K562 (cell line): ENCODE results near the gene RXRB. TPM values are rescaled to one million over a fixed set of nuclear protein-coding genes. Genes with fewer than 3 reads are reported as not detected.
A peak's percentile ranks its signal among the peaks of the same experiment; 100 is the strongest.

ENCODE experiments used
- ATAC-seq: fragments of 200-7000 bp; cut with Tn5 transposase; 3 replicates; pipeline ENCODE4 v1.9.1; 2020; ENCODE audit warnings: moderate library complexity
- BruUV-seq: library from RNA; stranded (reverse); fragments of 400-500 nt; replicated peaks from 2 replicates; lab custom pipeline; 2021; lab: Mats Ljungman, UMichigan
- CTCF ChIA-PET: fragments of 300-600 bp; formaldehyde crosslinking; extraction: SDS; loops from one replicate; lab custom pipeline; 2021; ENCODE audit warnings: low intra/inter-chr PET ratio; lab: Yijun Ruan, JAX
- POLR2A ChIA-PET: fragments of 300-600, 350-650 bp; sonication (Branson Sonifier 250); formaldehyde crosslinking; extraction: SDS; loops from one replicate; lab custom pipeline; 2021; ENCODE audit warnings: antibody characterized with exemption, inconsistent platforms; lab: Yijun Ruan, JAX
- DNase-seq, 4 experiments: peaks; one replicate each; pipeline versions ENCODE4 v3.0.0 to v3.0.0-alpha.2; 2011 to 2018; ENCODE audit warnings: low spot score in 3 of 4, mixed read lengths in 3 of 4; ENCODE audit errors: extremely low read depth in 1 of 4
- FAIRE-seq: peaks from 2 replicates; lab custom pipeline; 2011; peaks lifted over from hg19 to GRCh38; lab: Jason Lieb, UNC
- H2AFZ ChIP-seq: 2 replicates; pipeline ENCODE4 v1.6.0; 2011; ENCODE audit warnings: low read depth, low read length, control low read depth, inconsistent platforms
- H3K27ac ChIP-seq: fragments of 200-600 bp; 3 replicates; pipeline ENCODE4 v1.8.0; 2011; ENCODE audit warnings: low read depth, mild to moderate bottlenecking, control low read depth, inconsistent platforms, low read length, moderate library complexity, mixed read lengths; ENCODE audit errors: extremely low read depth
- H3K27me3 ChIP-seq, 2 experiments: fragments of 300-600 bp in 1 of 2; 2 replicates in 1 of 2; 3 replicates in 1 of 2; pipeline versions ENCODE4 v1.6.0 to v1.8.0; 2011; ENCODE audit warnings: inconsistent platforms in 2 of 2, low read length in 2 of 2, mild to moderate bottlenecking in 1 of 2, mixed read lengths in 1 of 2, moderate library complexity in 1 of 2; ENCODE audit not compliant: control insufficient read depth in 2 of 2, insufficient read depth in 2 of 2
- H3K36me3 ChIP-seq: fragments of 300-600 bp; 3 replicates; pipeline ENCODE4 v1.8.0; 2011; ENCODE audit warnings: mild to moderate bottlenecking, low read length, inconsistent platforms; ENCODE audit not compliant: control insufficient read depth, insufficient read depth
- H3K4me1 ChIP-seq, 2 experiments: fragments of 200-600 bp in 1 of 2; replicated peaks in 1 of 2; 2 replicates in 1 of 2; 3 replicates in 1 of 2; pipeline versions ENCODE4 v1.5.1 to v1.8.0; 2011; ENCODE audit warnings: inconsistent platforms in 2 of 2, low read length in 2 of 2, mild to moderate bottlenecking in 1 of 2, mixed read lengths in 1 of 2, moderate library complexity in 1 of 2; ENCODE audit not compliant: control insufficient read depth in 2 of 2, insufficient read depth in 2 of 2
- H3K4me2 ChIP-seq: 2 replicates; pipeline ENCODE4 v1.6.1; 2011; ENCODE audit warnings: low read length, control low read depth, inconsistent platforms, mixed read lengths; ENCODE audit not compliant: insufficient read depth
- H3K4me3 ChIP-seq: fragments of 200-600 bp; sonication (generic), shearing (Covaris generic); 2 replicates; pipeline ENCODE4 v1.5.1; 2016; ENCODE audit warnings: control low read depth, inconsistent platforms
- H3K79me2 ChIP-seq: fragments of 200-600 bp; 3 replicates; pipeline ENCODE4 v1.8.0; 2011; ENCODE audit warnings: low read length, inconsistent platforms; ENCODE audit not compliant: control insufficient read depth, insufficient read depth
- H3K9ac ChIP-seq, 2 experiments: 2 replicates each; pipeline versions ENCODE4 v1.6.0 to v1.6.1; 2011; ENCODE audit warnings: low read depth in 2 of 2, low read length in 2 of 2, control low read depth in 1 of 2, inconsistent platforms in 1 of 2, mild to moderate bottlenecking in 1 of 2, mixed read lengths in 1 of 2; ENCODE audit not compliant: insufficient read depth in 1 of 2
- H3K9me1 ChIP-seq: one replicate; pipeline ENCODE4 v1.6.0; 2011; ENCODE audit warnings: inconsistent platforms, mild to moderate bottlenecking, low read length, moderate library complexity; ENCODE audit not compliant: control insufficient read depth, insufficient read depth
- H3K9me3 ChIP-seq: replicated peaks from 2 replicates; pipeline ENCODE4 v1.5.1; 2011; ENCODE audit warnings: low read depth, low read length, inconsistent platforms; ENCODE audit not compliant: control insufficient read depth, insufficient read depth
- H4K20me1 ChIP-seq: replicated peaks from 2 replicates; pipeline ENCODE4 v1.6.1; 2011; ENCODE audit warnings: low read length, inconsistent platforms, mixed read lengths; ENCODE audit not compliant: control insufficient read depth, insufficient read depth
- ELF2 ChIP-seq: fragments of 250-450 bp; sonication (Bioruptor Pico); IDR thresholded peaks from 2 replicates; pipeline ENCODE4 v1.5.0; 2021; ENCODE audit warnings: mild to moderate bottlenecking
- ESRRB ChIP-seq: fragments of 250-450 bp; sonication (Bioruptor Pico); IDR thresholded peaks from 2 replicates; pipeline ENCODE4 v1.5.0; 2020; ENCODE audit warnings: mild to moderate bottlenecking, moderate library complexity, borderline replicate concordance
- GATAD2A ChIP-seq: fragments of 450-650 bp; IDR thresholded peaks from 2 replicates; pipeline ENCODE4 v1.6.1; 2017
- LEF1 ChIP-seq: fragments of 450-650 bp; IDR thresholded peaks from 2 replicates; pipeline ENCODE4 v1.6.1; 2016; ENCODE audit warnings: mild to moderate bottlenecking
- MCM2 ChIP-seq: fragments of 450-650 bp; IDR thresholded peaks from 2 replicates; pipeline ENCODE4 v1.6.1; 2017; ENCODE audit warnings: low read depth, mild to moderate bottlenecking
- MCM3 ChIP-seq: fragments of 450-650 bp; IDR thresholded peaks from 2 replicates; pipeline ENCODE4 v1.6.1; 2016
- MED1 ChIP-seq: sonication (generic); formaldehyde crosslinking; IDR thresholded peaks from 2 replicates; pipeline ENCODE4 v1.8.1; 2023; ENCODE audit warnings: missing genetic modification reagents, borderline replicate concordance
- RBBP5 ChIP-seq: fragments of 200-600 bp; sonication (generic); IDR thresholded peaks from 2 replicates; pipeline ENCODE4 v1.6.1; 2012; ENCODE audit warnings: borderline replicate concordance, mild to moderate bottlenecking, low read length, control low read depth, inconsistent platforms; ENCODE audit not compliant: insufficient read depth, poor library complexity, severe bottlenecking
- RBM22 ChIP-seq: fragments of 200-400 bp; formaldehyde crosslinking; IDR thresholded peaks from 2 replicates; pipeline ENCODE4 v1.6.1; 2018; ENCODE audit warnings: low read length, low read depth; ENCODE audit not compliant: poor library complexity, severe bottlenecking
- SUPT5H ChIP-seq: fragments of 450-650 bp; IDR thresholded peaks from 2 replicates; pipeline ENCODE4 v1.6.1; 2016
- ZNF354B ChIP-seq: fragments of 250-450 bp; sonication (Bioruptor Pico); IDR thresholded peaks from 2 replicates; pipeline ENCODE4 v1.4.0; 2020
- WGBS: fragments of 100-300 bp; shearing (Covaris generic); methylation state at CpG from one replicate; pipeline ENCODE4 v1.1.6; 2016; ENCODE audit warnings: low coverage, mixed read lengths; ENCODE audit not compliant: insufficient coverage; ENCODE audit errors: missing lambda C conversion rate; 5-methylcytosine and 5-hydroxymethylcytosine counted together
- in situ Hi-C: fragments of 300-500 bp; cut with MboI; formaldehyde crosslinking; loops from 4 replicates; pipeline ENCODE4 v1.15.0; 2018; ENCODE audit warnings: inconsistent platforms, mixed read lengths
- intact Hi-C: fragments of 100-400 bp; cut with micrococcal nuclease; formaldehyde crosslinking; loops from 2 replicates; pipeline ENCODE4 v1.14.2; 2022
- polyA plus RNA-seq, 8 experiments: library from polyadenylated mRNA; depleted of rRNA in 4 of 8; stranded (reverse) in 5 of 8; unstranded in 3 of 8; fragments of >200 nt; fragmentation: Nextera tagmentation in 2 of 8; fragmentation: Illumina TruSeq in 1 of 8; extraction: Ambion mirVana in 2 of 8; extraction: Trizol in 1 of 8; gene quantifications; 2 replicates each; pipeline versions ENCODE4 v1.2.1 to v1.2.3, GENCODE V29; 2011 to 2014; ENCODE audit warnings: inconsistent platforms in 1 of 8, missing spikeins in 1 of 8
- total RNA-seq, 7 experiments: library from RNA; depleted of rRNA in 6 of 7; stranded (reverse); fragments of >200 nt in 6 of 7; fragmentation: Illumina TruSeq in 2 of 7; extraction: Trizol in 2 of 7; gene quantifications; 2 replicates each; pipeline versions ENCODE4 v1.2.1 to v1.2.3, GENCODE V29; 2011 to 2021; ENCODE audit warnings: low replicate concordance in 1 of 7
- TF ChIP-seq, protein P1 (sequence below): fragments of 250-450 bp; sonication (Bioruptor Pico); IDR thresholded peaks from 2 replicates; pipeline ENCODE4 v1.8.0; 2022; ENCODE audit warnings: inconsistent platforms
- TF ChIP-seq, protein P2 (sequence below): fragments of 450-650 bp; formaldehyde crosslinking; IDR thresholded peaks from 2 replicates; pipeline ENCODE4 v1.4.0; 2022; ENCODE audit warnings: missing genetic modification characterization
- TF ChIP-seq, protein P3 (sequence below): IDR thresholded peaks from 3 replicates; pipeline ENCODE4 v1.6.1; 2011; ENCODE audit warnings: borderline replicate concordance, mild to moderate bottlenecking, moderate library complexity; ENCODE audit not compliant: insufficient read length; ENCODE audit errors: extremely low read depth

The RXRB gene
- total and polyA plus RNA-seq, 9 of the 15 experiments (the other 6 are each of a cell fraction or from before 2014, with no cell fraction given) = 0.76 to 35.5 (median 18.4) TPM

DNA sequence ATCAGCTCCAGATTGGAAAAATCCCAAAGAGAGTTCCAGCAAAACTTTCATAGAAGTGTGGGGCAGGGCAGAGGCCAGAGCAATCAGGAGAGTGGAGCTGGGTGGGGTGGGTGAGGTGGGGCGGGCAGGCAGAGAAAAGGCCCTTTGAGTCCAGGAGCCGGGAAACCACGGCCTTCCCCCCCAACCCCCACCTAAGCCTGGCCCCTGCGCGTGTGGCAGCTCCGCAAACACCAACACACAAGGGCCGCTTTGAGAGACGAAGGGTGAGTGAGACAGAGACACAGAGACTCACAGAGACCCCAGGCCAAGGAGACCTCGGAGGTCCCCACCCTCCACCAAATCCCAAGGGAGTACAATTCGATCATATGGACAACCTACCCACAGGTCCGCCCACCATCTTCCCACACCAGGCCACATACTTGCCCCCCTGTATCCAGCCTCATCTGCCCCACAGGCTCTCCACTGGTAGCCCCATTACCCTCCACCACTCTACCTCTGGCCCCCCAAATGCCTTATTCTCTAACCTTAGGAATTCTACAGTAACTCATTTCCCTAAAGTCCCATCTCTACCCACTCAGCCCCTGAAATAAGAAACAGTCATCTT, 9.9 kb downstream of the RXRB start (continued):
- TF ChIP-seq, protein P1, sequence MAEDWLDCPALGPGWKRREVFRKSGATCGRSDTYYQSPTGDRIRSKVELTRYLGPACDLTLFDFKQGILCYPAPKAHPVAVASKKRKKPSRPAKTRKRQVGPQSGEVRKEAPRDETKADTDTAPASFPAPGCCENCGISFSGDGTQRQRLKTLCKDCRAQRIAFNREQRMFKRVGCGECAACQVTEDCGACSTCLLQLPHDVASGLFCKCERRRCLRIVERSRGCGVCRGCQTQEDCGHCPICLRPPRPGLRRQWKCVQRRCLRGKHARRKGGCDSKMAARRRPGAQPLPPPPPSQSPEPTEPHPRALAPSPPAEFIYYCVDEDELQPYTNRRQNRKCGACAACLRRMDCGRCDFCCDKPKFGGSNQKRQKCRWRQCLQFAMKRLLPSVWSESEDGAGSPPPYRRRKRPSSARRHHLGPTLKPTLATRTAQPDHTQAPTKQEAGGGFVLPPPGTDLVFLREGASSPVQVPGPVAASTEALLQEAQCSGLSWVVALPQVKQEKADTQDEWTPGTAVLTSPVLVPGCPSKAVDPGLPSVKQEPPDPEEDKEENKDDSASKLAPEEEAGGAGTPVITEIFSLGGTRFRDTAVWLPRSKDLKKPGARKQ (CRISPR knock-in tag) = no peak
- TF ChIP-seq, all 486 proteins: peak for 0

DNA sequence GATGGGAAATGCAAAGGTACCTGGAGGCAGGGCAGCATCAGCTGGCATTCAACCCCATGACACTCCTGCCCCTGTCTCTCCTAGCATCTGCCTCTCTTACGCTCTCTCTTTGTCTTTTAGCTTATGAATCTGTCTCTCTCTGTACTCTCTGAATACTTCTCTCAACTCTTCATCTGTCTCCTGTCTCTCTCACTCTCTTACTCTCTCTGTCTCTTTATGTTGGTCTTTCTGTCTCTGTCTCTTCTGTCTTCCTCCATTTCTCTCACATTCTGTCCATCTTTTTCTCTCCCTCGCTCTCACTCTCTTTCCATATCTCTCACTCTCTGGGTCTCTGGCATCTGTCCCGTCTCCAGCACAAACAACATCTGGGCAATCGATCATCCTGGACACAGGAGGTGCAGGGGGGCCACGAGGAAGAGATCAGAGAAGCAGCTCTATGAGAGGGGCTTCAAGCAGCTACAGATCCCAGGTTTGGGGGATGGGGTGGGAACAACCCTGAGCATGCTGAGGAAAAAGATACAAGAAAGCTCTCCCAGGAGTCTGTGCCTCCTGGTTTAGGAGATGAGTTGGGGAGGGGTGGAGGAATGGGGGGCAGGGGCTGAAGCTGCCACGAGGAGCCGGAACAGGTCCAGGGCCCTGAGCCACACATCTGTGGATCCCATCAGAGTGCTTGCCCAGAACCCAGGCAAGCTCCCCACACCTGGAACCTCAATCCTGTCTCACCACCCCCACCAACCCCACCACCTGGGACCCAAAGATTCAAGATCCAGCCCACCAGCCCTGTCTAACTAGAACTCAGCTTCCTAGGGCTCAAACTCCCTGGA, 10.6 kb downstream of the RXRB start:
- no peak overlapping the region for H2AFZ ChIP-seq
- no peaks in the 10 kb centered on the region for H3K9me3 ChIP-seq
- no peak overlapping the region for H3K9ac ChIP-seq
- POLR2A ChIA-PET = interaction anchor here (0.6 to 1.2 kb wide), 7 partner anchors 13 to 218 kb away, joined by 3 to 4 read pairs (median 3); partner anchors contain the start of genes RPS18 and VPS52
- peaks cover 27 to 33% of the 10 kb centered on the region in 2 experiments; a peak in 4 of 5 replicates for H3K27me3 ChIP-seq
- no peak overlapping the region for H3K4me2 ChIP-seq
- in situ Hi-C loops (no loop called here), intact Hi-C loops (no loop called here)
- H4K20me1 ChIP-seq = no peaks in the 10 kb centered on the region
- CTCF ChIA-PET = no interaction called here
- peaks cover 0 to 21% of the 10 kb centered on the region in 2 experiments; a peak in 3 of 5 replicates for H3K4me1 ChIP-seq
- ATAC-seq (no peak), FAIRE-seq (no peak), DNase-seq (no peak)
- 6% methylated on average over 7 of the region's 7 CpGs for WGBS
- no peak overlapping the region for H3K4me3 ChIP-seq
- peaks cover 9% of the 10 kb centered on the region; the same call in 2 of the 3 replicates for H3K36me3 ChIP-seq
- H3K79me2 ChIP-seq = no peaks in the 10 kb centered on the region
- BruUV-seq = no TSS peak
- H3K9me1 ChIP-seq = no peaks in the 10 kb centered on the region
- H3K27ac ChIP-seq = no peak overlapping the region
- TF ChIP-seq ELF2 (CRISPR knock-in tag) (no peak), MED1 (CRISPR knock-in tag) (no peak), MCM3 (0 out of 2 replicates have a peak, but pooled peaks have one; percentile 11), ESRRB (CRISPR knock-in tag) (no peak), RBM22 (no peak), GATAD2A (no peak), RBBP5 (no peak), SUPT5H (no peak), LEF1 (no peak), ZNF354B (CRISPR knock-in tag) (no peak), MCM2 (no peak)
- TF ChIP-seq, protein P2, sequence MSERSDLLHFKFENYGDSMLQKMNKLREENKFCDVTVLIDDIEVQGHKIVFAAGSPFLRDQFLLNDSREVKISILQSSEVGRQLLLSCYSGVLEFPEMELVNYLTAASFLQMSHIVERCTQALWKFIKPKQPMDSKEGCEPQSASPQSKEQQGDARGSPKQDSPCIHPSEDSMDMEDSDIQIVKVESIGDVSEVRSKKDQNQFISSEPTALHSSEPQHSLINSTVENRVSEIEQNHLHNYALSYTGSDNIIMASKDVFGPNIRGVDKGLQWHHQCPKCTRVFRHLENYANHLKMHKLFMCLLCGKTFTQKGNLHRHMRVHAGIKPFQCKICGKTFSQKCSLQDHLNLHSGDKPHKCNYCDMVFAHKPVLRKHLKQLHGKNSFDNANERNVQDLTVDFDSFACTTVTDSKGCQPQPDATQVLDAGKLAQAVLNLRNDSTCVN = peak; percentile 38; the same call in 1 of the 2 replicates
- TF ChIP-seq, protein P3, sequence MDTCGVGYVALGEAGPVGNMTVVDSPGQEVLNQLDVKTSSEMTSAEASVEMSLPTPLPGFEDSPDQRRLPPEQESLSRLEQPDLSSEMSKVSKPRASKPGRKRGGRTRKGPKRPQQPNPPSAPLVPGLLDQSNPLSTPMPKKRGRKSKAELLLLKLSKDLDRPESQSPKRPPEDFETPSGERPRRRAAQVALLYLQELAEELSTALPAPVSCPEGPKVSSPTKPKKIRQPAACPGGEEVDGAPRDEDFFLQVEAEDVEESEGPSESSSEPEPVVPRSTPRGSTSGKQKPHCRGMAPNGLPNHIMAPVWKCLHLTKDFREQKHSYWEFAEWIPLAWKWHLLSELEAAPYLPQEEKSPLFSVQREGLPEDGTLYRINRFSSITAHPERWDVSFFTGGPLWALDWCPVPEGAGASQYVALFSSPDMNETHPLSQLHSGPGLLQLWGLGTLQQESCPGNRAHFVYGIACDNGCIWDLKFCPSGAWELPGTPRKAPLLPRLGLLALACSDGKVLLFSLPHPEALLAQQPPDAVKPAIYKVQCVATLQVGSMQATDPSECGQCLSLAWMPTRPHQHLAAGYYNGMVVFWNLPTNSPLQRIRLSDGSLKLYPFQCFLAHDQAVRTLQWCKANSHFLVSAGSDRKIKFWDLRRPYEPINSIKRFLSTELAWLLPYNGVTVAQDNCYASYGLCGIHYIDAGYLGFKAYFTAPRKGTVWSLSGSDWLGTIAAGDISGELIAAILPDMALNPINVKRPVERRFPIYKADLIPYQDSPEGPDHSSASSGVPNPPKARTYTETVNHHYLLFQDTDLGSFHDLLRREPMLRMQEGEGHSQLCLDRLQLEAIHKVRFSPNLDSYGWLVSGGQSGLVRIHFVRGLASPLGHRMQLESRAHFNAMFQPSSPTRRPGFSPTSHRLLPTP = no peak
